ENCODE measurements around the gene DPH7. TPM values are rescaled to one million over a fixed set of nuclear protein-coding genes. Genes with fewer than 3 reads are reported as not detected.
A peak's percentile ranks its signal among the peaks of the same experiment; 100 is the strongest.
"Not testable (repeated sequence)": the region's sequence is repeated elsewhere in the genome, so short reads cannot be mapped to it uniquely, and the experiment has no call there.

Gene DPH7
- total RNA-seq, 1 donor from 2014 or later: 32.2 TPM

DNA sequence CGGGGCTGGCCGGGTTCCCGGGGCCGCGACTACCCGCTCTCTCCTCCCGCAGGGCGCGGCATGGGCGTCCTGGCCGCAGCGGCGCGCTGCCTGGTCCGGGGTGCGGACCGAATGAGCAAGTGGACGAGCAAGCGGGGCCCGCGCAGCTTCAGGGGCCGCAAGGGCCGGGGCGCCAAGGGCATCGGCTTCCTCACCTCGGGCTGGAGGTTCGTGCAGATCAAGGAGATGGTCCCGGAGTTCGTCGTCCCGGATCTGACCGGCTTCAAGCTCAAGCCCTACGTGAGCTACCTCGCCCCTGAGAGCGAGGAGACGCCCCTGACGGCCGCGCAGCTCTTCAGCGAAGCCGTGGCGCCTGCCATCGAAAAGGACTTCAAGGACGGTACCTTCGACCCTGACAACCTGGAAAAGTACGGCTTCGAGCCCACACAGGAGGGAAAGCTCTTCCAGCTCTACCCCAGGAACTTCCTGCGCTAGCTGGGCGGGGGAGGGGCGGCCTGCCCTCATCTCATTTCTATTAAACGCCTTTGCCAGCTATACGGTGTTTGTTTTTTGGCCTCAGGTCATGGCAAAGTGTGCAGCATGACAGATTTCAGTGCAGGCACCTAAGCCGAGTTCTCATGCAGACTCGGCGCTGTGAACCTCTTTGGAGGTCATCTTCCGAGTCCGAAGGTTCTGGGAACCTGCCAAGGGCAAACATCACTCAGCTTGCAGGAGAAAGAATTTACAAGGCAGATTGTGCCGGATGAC, 26.5 kb downstream of the DPH7 start:
- TF ChIP-seq, protein P1, sequence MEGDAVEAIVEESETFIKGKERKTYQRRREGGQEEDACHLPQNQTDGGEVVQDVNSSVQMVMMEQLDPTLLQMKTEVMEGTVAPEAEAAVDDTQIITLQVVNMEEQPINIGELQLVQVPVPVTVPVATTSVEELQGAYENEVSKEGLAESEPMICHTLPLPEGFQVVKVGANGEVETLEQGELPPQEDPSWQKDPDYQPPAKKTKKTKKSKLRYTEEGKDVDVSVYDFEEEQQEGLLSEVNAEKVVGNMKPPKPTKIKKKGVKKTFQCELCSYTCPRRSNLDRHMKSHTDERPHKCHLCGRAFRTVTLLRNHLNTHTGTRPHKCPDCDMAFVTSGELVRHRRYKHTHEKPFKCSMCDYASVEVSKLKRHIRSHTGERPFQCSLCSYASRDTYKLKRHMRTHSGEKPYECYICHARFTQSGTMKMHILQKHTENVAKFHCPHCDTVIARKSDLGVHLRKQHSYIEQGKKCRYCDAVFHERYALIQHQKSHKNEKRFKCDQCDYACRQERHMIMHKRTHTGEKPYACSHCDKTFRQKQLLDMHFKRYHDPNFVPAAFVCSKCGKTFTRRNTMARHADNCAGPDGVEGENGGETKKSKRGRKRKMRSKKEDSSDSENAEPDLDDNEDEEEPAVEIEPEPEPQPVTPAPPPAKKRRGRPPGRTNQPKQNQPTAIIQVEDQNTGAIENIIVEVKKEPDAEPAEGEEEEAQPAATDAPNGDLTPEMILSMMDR (IDR thresholded peaks at IDR 0.05; ENCODE audit: unreplicated experiment): no peak
- Mint-ChIP-seq H3K27me3 (ENCODE audit: unreplicated experiment) (peaks cover 6% of the 10 kb centered on the region), H3K4me3 (ENCODE audit: unreplicated experiment) (peak overlapping the region; percentile 95), H3K36me3 (ENCODE audit: low read depth, unreplicated experiment) (peaks cover 19% of the 10 kb centered on the region), H3K27ac (ENCODE audit: unreplicated experiment) (peak overlapping the region; percentile 57), H3K4me1 (ENCODE audit: unreplicated experiment) (peaks cover 8% of the 10 kb centered on the region), H3K9me3 (ENCODE audit: unreplicated experiment) (no peaks in the 10 kb centered on the region)
- no peak for DNase-seq (ENCODE audit: low spot score)

DNA sequence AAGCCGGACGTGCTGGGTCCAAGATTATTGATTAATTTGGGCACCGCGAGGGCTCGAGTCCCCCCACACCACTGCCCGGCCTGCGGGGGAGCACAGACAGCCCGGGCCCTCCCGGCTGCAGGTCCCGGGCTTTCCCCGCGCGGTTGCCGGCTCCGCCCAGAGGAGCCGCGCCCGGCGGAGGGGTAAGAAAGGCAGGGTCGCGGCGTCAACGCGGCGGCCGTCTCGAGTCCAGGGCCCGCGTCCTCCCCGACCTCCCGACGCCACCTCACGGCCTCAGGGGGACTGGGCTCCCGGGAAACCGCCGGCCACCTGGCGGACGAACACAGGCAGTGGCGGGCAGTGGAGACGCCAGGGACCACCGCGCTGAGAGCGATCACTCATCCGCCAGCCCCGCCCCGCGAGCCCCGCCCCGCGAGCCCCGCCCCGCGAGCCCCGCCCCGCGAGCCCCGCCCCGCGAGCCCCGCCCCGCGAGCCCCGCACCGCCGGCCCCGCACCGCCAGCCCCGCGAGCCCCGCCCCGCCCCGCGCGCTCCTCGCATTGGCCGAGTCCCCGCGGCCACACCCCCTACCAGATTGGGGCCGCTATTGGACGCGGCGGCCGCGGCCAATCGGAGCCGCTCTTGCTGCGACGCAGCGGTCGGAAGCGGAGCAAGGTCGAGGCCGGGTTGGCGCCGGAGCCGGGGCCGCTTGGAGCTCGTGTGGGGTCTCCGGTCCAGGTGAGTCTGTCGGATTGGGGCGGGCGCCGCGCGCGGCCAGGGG, 27.3 kb downstream of the DPH7 start, which contains the start of gene MRPL41:
Gene MRPL41, plus strand, starts transcription at position 616 of the 758 bp plus-strand sequence. CDS start 203 bp downstream, outside the sequence.
- TF ChIP-seq, protein P1 (IDR thresholded peaks at IDR 0.05; ENCODE audit: unreplicated experiment): peak; percentile 30
- DNase-seq (ENCODE audit: low spot score): peak; percentile 83
- H3K27me3 Mint-ChIP-seq (ENCODE audit: unreplicated experiment): peaks cover 6% of the 10 kb centered on the region
- peak within 1 kb of the TSS; percentile 95 for H3K4me3 Mint-ChIP-seq (ENCODE audit: unreplicated experiment)
- H3K36me3 Mint-ChIP-seq (ENCODE audit: low read depth, unreplicated experiment): peaks cover 16% of the 10 kb centered on the region
- H3K27ac Mint-ChIP-seq (ENCODE audit: unreplicated experiment): peak within 1 kb of the TSS; percentile 57
- H3K4me1 Mint-ChIP-seq (ENCODE audit: unreplicated experiment): peaks cover 8% of the 10 kb centered on the region
- H3K9me3 Mint-ChIP-seq (ENCODE audit: unreplicated experiment): no peaks in the 10 kb centered on the region

DNA sequence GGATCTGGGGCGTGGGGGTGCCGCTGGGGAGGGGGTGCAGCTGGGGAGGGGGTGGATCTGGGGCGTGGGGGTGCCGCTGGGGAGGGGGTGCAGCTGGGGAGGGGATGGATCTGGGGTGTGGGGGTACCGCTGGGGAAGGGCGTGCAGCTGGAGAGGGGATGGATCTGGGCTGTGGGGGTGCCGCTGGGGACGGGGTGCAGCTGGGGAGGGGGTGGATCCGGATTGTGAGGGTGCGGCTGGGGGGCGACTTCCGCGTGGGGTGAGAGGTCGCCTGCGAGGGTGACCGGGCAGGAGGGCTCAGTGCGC, 27.8 kb downstream of the DPH7 start:
- not testable (repeated sequence) for H3K27me3 Mint-ChIP-seq (ENCODE audit: unreplicated experiment); H3K9me3 Mint-ChIP-seq (ENCODE audit: unreplicated experiment); H3K4me1 Mint-ChIP-seq (ENCODE audit: unreplicated experiment); DNase-seq (ENCODE audit: low spot score); H3K27ac Mint-ChIP-seq (ENCODE audit: unreplicated experiment); H3K4me3 Mint-ChIP-seq (ENCODE audit: unreplicated experiment)
- H3K36me3 Mint-ChIP-seq (ENCODE audit: low read depth, unreplicated experiment): peaks cover 21% of the 10 kb centered on the region

DNA sequence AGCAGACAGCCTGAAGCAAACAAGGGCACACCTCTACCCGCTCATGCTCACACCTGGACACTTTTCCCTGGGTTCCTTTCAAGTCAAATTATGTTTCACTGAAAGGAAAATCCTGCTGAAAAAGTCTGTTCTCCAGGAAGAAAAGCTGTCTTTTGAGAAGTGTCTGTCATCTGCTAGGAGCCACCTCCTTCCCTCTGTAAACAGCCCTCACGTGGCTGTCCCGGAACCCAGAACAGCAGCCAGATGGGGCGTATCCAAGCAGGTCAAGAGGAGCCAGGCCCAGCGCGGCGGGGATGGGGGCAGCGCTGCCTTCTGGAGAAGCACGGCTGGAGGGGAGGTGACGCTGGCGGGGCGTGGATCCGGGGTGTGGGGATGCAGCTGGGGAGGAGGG, 28.5 kb downstream of the DPH7 start, which contains the start of gene PNPLA7:
Gene PNPLA7, minus strand, starts transcription at position 172 of the 391 bp plus-strand sequence. CDS start 205 bp downstream, outside the sequence.
- H3K4me3 Mint-ChIP-seq (ENCODE audit: unreplicated experiment): peak within 1 kb of the TSS; percentile 90
- H3K36me3 Mint-ChIP-seq (ENCODE audit: low read depth, unreplicated experiment): peaks cover 14% of the 10 kb centered on the region
- no peak within 1 kb of the TSS for H3K27ac Mint-ChIP-seq (ENCODE audit: unreplicated experiment)
- H3K9me3 Mint-ChIP-seq (ENCODE audit: unreplicated experiment): no peaks in the 10 kb centered on the region
- TF ChIP-seq, protein P1 (IDR thresholded peaks at IDR 0.05; ENCODE audit: unreplicated experiment): no peak
- H3K4me1 Mint-ChIP-seq (ENCODE audit: unreplicated experiment): peaks cover 8% of the 10 kb centered on the region
- H3K27me3 Mint-ChIP-seq (ENCODE audit: unreplicated experiment): peaks cover 10% of the 10 kb centered on the region
- DNase-seq (ENCODE audit: low spot score): peak; percentile 47

DNA sequence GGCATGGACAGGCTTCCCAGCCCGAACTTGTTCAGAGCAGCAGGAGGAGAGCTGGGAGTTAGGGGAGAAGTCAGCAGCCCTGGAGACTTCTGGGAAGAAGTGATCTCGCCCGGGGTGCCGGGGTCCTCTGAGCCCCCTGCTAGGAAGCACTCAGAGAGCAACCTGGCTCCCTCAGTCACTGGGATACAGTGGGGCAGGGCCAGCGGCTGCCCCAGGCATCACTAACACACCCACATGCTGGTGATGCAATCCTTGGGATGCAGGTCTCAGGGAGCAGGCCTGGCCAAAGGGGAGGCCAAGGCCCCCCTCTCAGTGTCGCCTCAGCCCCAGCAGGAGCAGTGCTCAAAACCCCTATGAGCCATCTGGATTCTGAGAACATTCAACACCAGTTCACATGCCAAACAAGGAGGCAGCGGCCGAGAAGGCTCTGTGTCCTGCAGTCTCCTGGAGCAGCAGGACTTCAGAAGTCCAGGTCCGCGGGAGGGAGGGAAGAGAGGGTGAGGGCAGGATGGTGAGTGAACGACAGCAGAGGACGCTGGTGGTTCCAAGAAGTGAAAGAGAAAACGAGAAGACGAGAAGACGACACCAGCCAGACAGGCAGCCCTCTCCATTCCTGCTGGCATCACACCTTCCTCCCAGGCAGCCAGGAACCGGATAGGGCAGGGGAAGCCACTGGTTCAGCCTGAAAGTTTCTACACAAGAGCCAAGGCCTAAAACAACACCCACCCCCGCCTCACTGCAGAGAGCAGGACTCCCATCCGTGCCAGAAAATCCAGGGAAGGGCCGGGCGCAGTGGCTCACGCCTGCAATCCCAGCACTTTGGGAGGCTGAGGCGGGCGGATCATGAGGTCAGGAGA, 30.8 kb downstream of the DPH7 start:
- no peak for DNase-seq (ENCODE audit: low spot score)
- Mint-ChIP-seq H3K9me3 (ENCODE audit: unreplicated experiment) (no peaks in the 10 kb centered on the region), H3K4me1 (ENCODE audit: unreplicated experiment) (peaks cover 8% of the 10 kb centered on the region), H3K27me3 (ENCODE audit: unreplicated experiment) (peaks cover 15% of the 10 kb centered on the region), H3K36me3 (ENCODE audit: low read depth, unreplicated experiment) (peaks cover 6% of the 10 kb centered on the region), H3K4me3 (ENCODE audit: unreplicated experiment) (no peak overlapping the region), H3K27ac (ENCODE audit: unreplicated experiment) (no peak overlapping the region)
- TF ChIP-seq, protein P1 (IDR thresholded peaks at IDR 0.05; ENCODE audit: unreplicated experiment): no peak
